ENCODE results near the gene DUSP28. TPM values are rescaled to one million over a fixed set of nuclear protein-coding genes. Genes with fewer than 3 reads are reported as not detected.
A peak's percentile ranks its signal among the peaks of the same experiment; 100 is the strongest.

Gene DUSP28
- total and polyA plus RNA-seq, 2 donors from 2014 or later: 5.9 to 7.0 TPM

DNA sequence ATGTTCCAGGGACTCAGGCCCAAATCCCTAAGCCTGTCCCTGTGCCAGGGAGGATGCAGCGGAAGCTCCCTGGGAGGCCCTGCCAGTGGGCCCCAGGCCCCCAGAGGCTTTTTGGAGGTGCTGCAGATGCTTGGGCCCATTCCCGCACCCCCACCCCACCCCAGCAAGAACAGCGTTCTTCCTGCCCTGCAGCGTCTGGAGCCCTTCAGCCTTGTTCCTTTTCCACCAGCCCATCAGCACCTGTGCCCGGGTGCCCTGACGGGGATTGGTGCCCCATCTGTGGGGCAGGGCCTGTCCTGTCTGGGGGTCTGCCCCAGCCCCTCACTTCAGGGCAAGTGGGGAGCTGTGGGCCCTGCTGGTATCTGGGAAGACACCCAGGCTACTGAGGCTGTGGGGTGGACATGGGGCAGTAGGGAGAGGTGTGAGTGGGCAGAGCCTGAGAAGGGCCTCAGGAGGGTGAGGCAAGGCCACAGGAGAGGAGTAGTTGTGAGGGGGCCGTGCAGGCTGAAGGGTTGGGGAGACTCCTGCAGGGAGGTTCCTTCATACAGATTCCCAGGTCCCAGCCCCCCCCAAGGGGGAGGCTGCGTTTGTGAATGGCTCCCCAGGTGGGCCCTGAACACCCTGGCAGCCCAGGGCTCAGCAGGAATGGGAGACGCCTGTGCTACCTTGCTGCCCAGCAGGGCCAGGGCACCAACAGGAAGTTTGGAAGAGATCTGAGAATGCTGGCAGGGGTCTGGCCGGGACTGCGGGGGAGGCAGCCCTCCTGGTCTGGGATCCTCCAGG is 10.6 kb downstream of the DUSP28 start:
- intact Hi-C loops (cut with DNase I): no loop called here
- FAIRE-seq: no peak
- no peaks in the 10 kb centered on the region for H3K9me3 ChIP-seq (ENCODE audit: control insufficient read depth in 2 of 3, insufficient read depth in 1 of 3, low read length in 3 of 3)
- H3K36me3 ChIP-seq (ENCODE audit: control insufficient read depth in 2 of 3, insufficient read depth in 3 of 3, low read length in 3 of 3): peaks cover 0 to 4% (median 0%) of the 10 kb centered on the region in 3 donors
- peaks cover 0 to 29% (median 17%) of the 10 kb centered on the region in 3 donors for H3K4me1 ChIP-seq (ENCODE audit: control insufficient read depth in 2 of 3, insufficient read depth in 2 of 3, low read depth in 1 of 3, low read length in 3 of 3)
- TF ChIP-seq, protein P1, sequence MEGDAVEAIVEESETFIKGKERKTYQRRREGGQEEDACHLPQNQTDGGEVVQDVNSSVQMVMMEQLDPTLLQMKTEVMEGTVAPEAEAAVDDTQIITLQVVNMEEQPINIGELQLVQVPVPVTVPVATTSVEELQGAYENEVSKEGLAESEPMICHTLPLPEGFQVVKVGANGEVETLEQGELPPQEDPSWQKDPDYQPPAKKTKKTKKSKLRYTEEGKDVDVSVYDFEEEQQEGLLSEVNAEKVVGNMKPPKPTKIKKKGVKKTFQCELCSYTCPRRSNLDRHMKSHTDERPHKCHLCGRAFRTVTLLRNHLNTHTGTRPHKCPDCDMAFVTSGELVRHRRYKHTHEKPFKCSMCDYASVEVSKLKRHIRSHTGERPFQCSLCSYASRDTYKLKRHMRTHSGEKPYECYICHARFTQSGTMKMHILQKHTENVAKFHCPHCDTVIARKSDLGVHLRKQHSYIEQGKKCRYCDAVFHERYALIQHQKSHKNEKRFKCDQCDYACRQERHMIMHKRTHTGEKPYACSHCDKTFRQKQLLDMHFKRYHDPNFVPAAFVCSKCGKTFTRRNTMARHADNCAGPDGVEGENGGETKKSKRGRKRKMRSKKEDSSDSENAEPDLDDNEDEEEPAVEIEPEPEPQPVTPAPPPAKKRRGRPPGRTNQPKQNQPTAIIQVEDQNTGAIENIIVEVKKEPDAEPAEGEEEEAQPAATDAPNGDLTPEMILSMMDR (IDR thresholded peaks at IDR 0.05; ENCODE audit: borderline replicate concordance, extremely low read depth, insufficient read depth): no peak
- H3K27me3 ChIP-seq (ENCODE audit: control insufficient read depth, insufficient read depth, low read length): no peaks in the 10 kb centered on the region
- H3K9ac ChIP-seq (ENCODE audit: low read length in 3 of 3): no peak overlapping the region
- DNase-seq: peak in 1 of 5 donors; percentile 71
- H3K4me3 ChIP-seq (ENCODE audit: low read length in 3 of 3): no peak overlapping the region
- H3K27ac ChIP-seq (ENCODE audit: low read depth in 2 of 2, low read length in 2 of 2): no peak overlapping the region

DNA sequence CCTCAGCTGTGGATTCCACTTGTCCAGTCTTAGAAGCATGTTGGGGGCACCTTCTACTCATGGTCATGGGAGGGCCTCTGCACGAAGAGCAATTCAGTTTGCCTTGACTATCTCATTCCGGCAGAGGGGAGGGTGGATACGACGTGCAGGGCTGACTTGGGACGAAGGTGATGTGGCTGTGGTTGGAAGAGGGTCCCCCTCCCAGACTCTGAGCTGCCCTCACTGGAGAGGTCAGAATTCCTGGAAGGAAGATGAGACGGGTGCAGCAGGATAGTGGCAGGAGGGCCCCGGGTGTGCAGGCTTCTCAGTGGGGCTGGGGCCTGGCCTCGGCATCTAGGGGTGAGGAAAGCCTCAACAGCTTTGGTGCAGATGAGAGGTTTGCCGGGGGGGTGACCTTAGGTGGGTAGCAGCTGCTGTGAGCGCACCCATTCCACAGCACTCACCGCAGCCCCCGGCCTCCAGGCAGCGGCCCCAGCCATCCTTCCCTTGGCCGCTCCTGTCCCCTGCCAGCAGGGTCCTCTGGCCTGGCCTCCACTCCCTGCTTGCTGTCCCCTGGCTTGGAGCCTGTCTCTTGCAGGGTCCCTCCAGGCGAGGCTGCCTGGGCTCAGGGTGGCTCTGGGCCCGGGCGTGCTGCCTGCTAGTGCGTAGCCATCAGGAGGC is 11.3 kb downstream of the DUSP28 start:
- DNase-seq: peak in 1 of 5 donors; percentile 67
- Histone ChIP-seq H3K9me3 (ENCODE audit: control insufficient read depth in 2 of 3, insufficient read depth in 1 of 3, low read length in 3 of 3) (no peaks in the 10 kb centered on the region), H3K36me3 (ENCODE audit: control insufficient read depth in 2 of 3, insufficient read depth in 3 of 3, low read length in 3 of 3) (peaks cover 0 to 5% (median 4%) of the 10 kb centered on the region in 3 donors), H3K4me3 (ENCODE audit: low read length in 3 of 3) (no peak overlapping the region), H3K9ac (ENCODE audit: low read length in 3 of 3) (no peak overlapping the region), H3K27me3 (ENCODE audit: control insufficient read depth, insufficient read depth, low read length) (no peaks in the 10 kb centered on the region), H3K27ac (ENCODE audit: low read depth in 2 of 2, low read length in 2 of 2) (no peak overlapping the region), H3K4me1 (ENCODE audit: control insufficient read depth in 2 of 3, insufficient read depth in 2 of 3, low read depth in 1 of 3, low read length in 3 of 3) (peaks cover 0 to 24% (median 11%) of the 10 kb centered on the region in 3 donors)
- TF ChIP-seq, protein P1 (IDR thresholded peaks at IDR 0.05; ENCODE audit: borderline replicate concordance, extremely low read depth, insufficient read depth): no peak
- intact Hi-C loops (cut with DNase I): no loop called here
- FAIRE-seq: no peak

DNA sequence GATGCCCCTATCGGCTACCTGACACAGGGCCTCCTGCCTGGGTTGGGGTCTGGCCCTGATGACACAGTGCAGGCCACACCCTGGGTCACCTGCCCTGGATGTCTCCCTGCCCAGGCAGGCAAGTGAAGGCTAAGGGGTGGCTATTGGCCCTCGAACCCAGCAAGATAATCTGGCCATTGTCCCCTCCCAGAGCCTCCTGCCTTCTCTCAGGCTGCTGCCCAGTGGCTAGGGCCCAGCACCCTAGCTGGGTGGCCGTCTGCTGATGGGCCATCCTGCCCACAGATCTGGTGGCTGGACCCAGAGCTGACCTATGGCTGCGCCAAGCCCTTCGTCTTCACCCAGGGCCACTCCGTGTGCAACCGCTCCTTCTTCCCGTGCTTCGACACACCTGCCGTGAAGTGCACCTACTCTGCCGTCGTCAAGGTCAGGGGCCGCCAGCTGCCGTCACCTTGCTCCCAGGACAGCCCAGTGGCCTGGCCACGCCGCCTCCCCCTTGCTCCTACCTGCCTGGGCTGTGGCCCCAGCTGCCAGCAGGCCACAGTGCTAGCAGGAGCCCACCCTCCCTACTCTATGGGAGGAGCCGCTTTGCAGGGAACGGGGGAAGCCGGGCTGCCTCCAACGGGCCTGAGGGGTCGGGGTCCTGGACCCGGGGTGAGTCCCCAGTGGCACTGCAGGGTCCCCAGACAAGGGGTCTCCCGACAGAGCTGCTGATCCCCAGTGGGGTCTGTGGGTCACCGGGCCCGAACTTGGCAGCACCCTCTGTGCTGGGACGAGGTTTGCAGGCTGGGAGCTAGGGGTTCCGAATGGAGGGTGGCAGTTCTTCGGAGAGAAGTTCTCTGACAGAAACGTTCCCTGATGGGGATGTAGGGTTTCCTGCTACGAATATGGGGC is 12.2 kb downstream of the DUSP28 start:
- intact Hi-C loops (cut with DNase I): no loop called here
- Histone ChIP-seq H3K9me3 (ENCODE audit: control insufficient read depth in 2 of 3, insufficient read depth in 1 of 3, low read length in 3 of 3) (no peaks in the 10 kb centered on the region), H3K4me3 (ENCODE audit: low read length in 3 of 3) (no peak overlapping the region), H3K27ac (ENCODE audit: low read depth in 2 of 2, low read length in 2 of 2) (no peak overlapping the region), H3K4me1 (ENCODE audit: control insufficient read depth in 2 of 3, insufficient read depth in 2 of 3, low read depth in 1 of 3, low read length in 3 of 3) (peaks cover 0 to 15% (median 10%) of the 10 kb centered on the region in 3 donors), H3K36me3 (ENCODE audit: control insufficient read depth in 2 of 3, insufficient read depth in 3 of 3, low read length in 3 of 3) (peaks cover 0 to 5% (median 4%) of the 10 kb centered on the region in 3 donors), H3K27me3 (ENCODE audit: control insufficient read depth, insufficient read depth, low read length) (no peaks in the 10 kb centered on the region), H3K9ac (ENCODE audit: low read length in 3 of 3) (no peak overlapping the region)
- TF ChIP-seq, protein P1 (IDR thresholded peaks at IDR 0.05; ENCODE audit: borderline replicate concordance, extremely low read depth, insufficient read depth): no peak
- FAIRE-seq: no peak
- DNase-seq: peak in 1 of 5 donors; percentile 77

Measured in kidney (tissue), 14 donors.